GM19238 (cell line): ENCODE data around the gene TSHZ2.

ENCODE experiments used
- DNase-seq: peaks from one replicate; pipeline ENCODE4 v3.0.0; 2011; ENCODE audit warnings: low spot score; ENCODE audit not compliant: insufficient read length

Gene TSHZ2

GRCh38 chr20:53161073-53161472 is 188.9 kb downstream of the TSHZ2 start:
- DNase-seq, result no peak

- DNase-seq, result no peak
Measured at GRCh38 chr20:53161473-53161872, 189.3 kb downstream of the TSHZ2 start.

- no peak for DNase-seq
Measured at GRCh38 chr20:53162251-53162835, 190.2 kb downstream of the TSHZ2 start.

GRCh38 chr20:53163486-53163885 is 191.3 kb downstream of the TSHZ2 start:
- no peak for DNase-seq

- no peak for DNase-seq
Measured at GRCh38 chr20:53164072-53164471, 191.9 kb downstream of the TSHZ2 start.

- no peak for DNase-seq
Measured at GRCh38 chr20:53165452-53165851, 193.3 kb downstream of the TSHZ2 start.

GRCh38 chr20:53168491-53168890 is 196.3 kb downstream of the TSHZ2 start:
- no peak for DNase-seq

GRCh38 chr20:53170196-53170595 is 198.0 kb downstream of the TSHZ2 start:
- DNase-seq, result no peak

GRCh38 chr20:53171065-53171464 is 198.9 kb downstream of the TSHZ2 start:
- DNase-seq, result no peak

- no peak for DNase-seq
Measured at GRCh38 chr20:53174454-53174853, 202.3 kb downstream of the TSHZ2 start.

- DNase-seq, result no peak
Measured at GRCh38 chr20:53175135-53175780, 203.1 kb downstream of the TSHZ2 start.

GRCh38 chr20:53176134-53176533 is 204.0 kb downstream of the TSHZ2 start:
- no peak for DNase-seq

- DNase-seq, result no peak
Measured at GRCh38 chr20:53177687-53178086, 205.5 kb downstream of the TSHZ2 start.

GRCh38 chr20:53179749-53180148 is 207.6 kb downstream of the TSHZ2 start:
- DNase-seq, result no peak

GRCh38 chr20:53180928-53181362 is 208.8 kb downstream of the TSHZ2 start:
- no peak for DNase-seq

- DNase-seq, result no peak
Measured at GRCh38 chr20:53181866-53182376, 209.8 kb downstream of the TSHZ2 start.

- DNase-seq, result no peak
Measured at GRCh38 chr20:53183181-53183580, 211.0 kb downstream of the TSHZ2 start.

GRCh38 chr20:53186635-53187034 is 214.5 kb downstream of the TSHZ2 start:
- no peak for DNase-seq

- no peak for DNase-seq
Measured at GRCh38 chr20:53187392-53188068, 215.4 kb downstream of the TSHZ2 start.

GRCh38 chr20:53190225-53190624 is 218.1 kb downstream of the TSHZ2 start:
- no peak for DNase-seq

GRCh38 chr20:53191957-53192356 is 219.8 kb downstream of the TSHZ2 start:
- no peak for DNase-seq
